Activated CD4-positive, alpha-beta T cell treated with anti-CD3 and anti-CD28 coated beads, Interleukin-2, amount 50 U/mL, for 16 hours (primary cell): ENCODE data around the gene PSMC3.

Source experiments
- DNase-seq: peaks from one replicate; pipeline ENCODE4 v3.0.0-alpha.2; 2020

The PSMC3 gene

GRCh38 chr11:47442514-47442913 is 16.3 kb upstream of the PSMC3 start:
- DNase-seq, result no peak

- no peak for DNase-seq
These were observed 15.2 kb upstream of the PSMC3 start for GRCh38 chr11:47441421-47441820.

- DNase-seq, result no peak
These were observed 13.8 kb upstream of the PSMC3 start for GRCh38 chr11:47440054-47440476.

GRCh38 chr11:47438721-47439120 is 12.5 kb upstream of the PSMC3 start:
- DNase-seq, result no peak

GRCh38 chr11:47437746-47438418 is 11.6 kb upstream of the PSMC3 start:
- no peak for DNase-seq

GRCh38 chr11:47437218-47437745 is 11.0 kb upstream of the PSMC3 start:
- DNase-seq, result no peak

GRCh38 chr11:47436726-47437125 is 10.5 kb upstream of the PSMC3 start:
- DNase-seq, result no peak

- no peak for DNase-seq
These were observed 9.4 kb upstream of the PSMC3 start for GRCh38 chr11:47435687-47436086.

GRCh38 chr11:47434011-47434786 is 8.0 kb upstream of the PSMC3 start:
- no peak for DNase-seq

GRCh38 chr11:47433157-47433556 is 6.9 kb upstream of the PSMC3 start:
- DNase-seq, result no peak

GRCh38 chr11:47431356-47432083 is 5.3 kb upstream of the PSMC3 start:
- no peak for DNase-seq

- no peak for DNase-seq
These were observed 4.3 kb upstream of the PSMC3 start for GRCh38 chr11:47430524-47430923.

- DNase-seq, result no peak
These were observed 628 bp downstream of the PSMC3 start for GRCh38 chr11:47425611-47426010.

- no peak for DNase-seq
These were observed 7.6 kb downstream of the PSMC3 start for GRCh38 chr11:47418454-47419259.

GRCh38 chr11:47417712-47418111 is 8.5 kb downstream of the PSMC3 start:
- no peak for DNase-seq

- no peak for DNase-seq
These were observed 10.2 kb downstream of the PSMC3 start for GRCh38 chr11:47415949-47416472.

- no peak for DNase-seq
These were observed 11.0 kb downstream of the PSMC3 start for GRCh38 chr11:47415091-47415854.

- DNase-seq, result no peak
These were observed 11.6 kb downstream of the PSMC3 start for GRCh38 chr11:47414685-47415070.

GRCh38 chr11:47413908-47414684 is 12.1 kb downstream of the PSMC3 start:
- DNase-seq, result no peak

GRCh38 chr11:47413351-47413750 is 12.9 kb downstream of the PSMC3 start:
- DNase-seq, result no peak
